Mesothelial cell of epicardium (in vitro differentiated cells): Measurements from ENCODE around the gene PLEKHA7. TPM values are rescaled to one million over a fixed set of nuclear protein-coding genes. Genes with fewer than 3 reads are reported as not detected.

Source experiments
- DNase-seq, 2 experiments: peaks; one replicate each; pipeline ENCODE4 v3.0.0; 2021; ENCODE audit warnings: low spot score in 2 of 2; ENCODE audit not compliant: unreplicated experiment in 2 of 2
- H3K27ac Mint-ChIP-seq: 2 replicates; pipeline ENCODE4 v1.8.0; 2021; ENCODE audit warnings: mixed read lengths
- H3K27me3 Mint-ChIP-seq: 2 replicates; pipeline ENCODE4 v1.8.0; 2021; ENCODE audit warnings: low read depth, mixed read lengths
- H3K36me3 Mint-ChIP-seq: 2 replicates; pipeline ENCODE4 v1.8.0; 2021; ENCODE audit warnings: mixed read lengths
- H3K4me1 Mint-ChIP-seq: 2 replicates; pipeline ENCODE4 v1.8.0; 2021; ENCODE audit warnings: mixed read lengths
- H3K4me3 Mint-ChIP-seq: 2 replicates; pipeline ENCODE4 v1.8.0; 2021; ENCODE audit warnings: mild to moderate bottlenecking, moderate library complexity, mixed read lengths
- H3K9me3 Mint-ChIP-seq: 2 replicates; pipeline ENCODE4 v1.8.0; 2021; ENCODE audit warnings: mixed read lengths
- CTCF ChIP-seq: fragments of 200-600 bp; sonication (generic); IDR thresholded peaks from one replicate; pipeline ENCODE4 v1.5.0; 2021; ENCODE audit warnings: antibody characterized with exemption; ENCODE audit not compliant: unreplicated experiment
- total RNA-seq: library from RNA; stranded (reverse); gene quantifications from 3 replicates; pipeline ENCODE4 v1.2.1, GENCODE V29; 2021

PLEKHA7 gene
- total RNA-seq, 1 donor from 2014 or later, result 30.5 TPM

- no peak for TF ChIP-seq CTCF
- peaks cover 11% of the 10 kb centered on the region for H3K4me1 Mint-ChIP-seq
- peaks cover 2% of the 10 kb centered on the region for H3K36me3 Mint-ChIP-seq
- H3K27ac Mint-ChIP-seq, result no peak overlapping the region
- H3K9me3 Mint-ChIP-seq, result no peaks in the 10 kb centered on the region
- DNase-seq, result no peak
- no peak overlapping the region for H3K4me3 Mint-ChIP-seq
- no peaks in the 10 kb centered on the region for H3K27me3 Mint-ChIP-seq
These were observed 235.3 kb downstream of the PLEKHA7 start for GRCh38 chr11:16778876-16779275.

GRCh38 chr11:16778286-16778685 lies 235.9 kb downstream of the PLEKHA7 start:
- Mint-ChIP-seq H3K27me3 (no peaks in the 10 kb centered on the region), H3K36me3 (peaks cover 2% of the 10 kb centered on the region), H3K4me1 (peaks cover 11% of the 10 kb centered on the region), H3K4me3 (no peak overlapping the region), H3K9me3 (no peaks in the 10 kb centered on the region), H3K27ac (no peak overlapping the region)
- DNase-seq, result no peak
- no peak for TF ChIP-seq CTCF

GRCh38 chr11:16777613-16777975 lies 236.6 kb downstream of the PLEKHA7 start:
- TF ChIP-seq CTCF, result no peak
- DNase-seq, result no peak
- H3K9me3 Mint-ChIP-seq, result no peaks in the 10 kb centered on the region
- H3K36me3 Mint-ChIP-seq, result peaks cover 2% of the 10 kb centered on the region
- H3K27me3 Mint-ChIP-seq, result no peaks in the 10 kb centered on the region
- no peak overlapping the region for H3K27ac Mint-ChIP-seq
- H3K4me3 Mint-ChIP-seq, result no peak overlapping the region
- peaks cover 11% of the 10 kb centered on the region for H3K4me1 Mint-ChIP-seq

GRCh38 chr11:16776711-16777612 lies 237.3 kb downstream of the PLEKHA7 start:
- Mint-ChIP-seq H3K27me3 (no peaks in the 10 kb centered on the region), H3K36me3 (peaks cover 2% of the 10 kb centered on the region), H3K4me3 (no peak overlapping the region), H3K27ac (no peak overlapping the region), H3K4me1 (peaks cover 8% of the 10 kb centered on the region), H3K9me3 (no peaks in the 10 kb centered on the region)
- no peak for TF ChIP-seq CTCF
- no peak for DNase-seq

GRCh38 chr11:16775614-16776283 lies 238.5 kb downstream of the PLEKHA7 start:
- H3K36me3 Mint-ChIP-seq, result peaks cover 2% of the 10 kb centered on the region
- no peak overlapping the region for H3K27ac Mint-ChIP-seq
- DNase-seq, result no peak
- H3K9me3 Mint-ChIP-seq, result no peaks in the 10 kb centered on the region
- TF ChIP-seq CTCF, result no peak
- H3K4me3 Mint-ChIP-seq, result no peak overlapping the region
- H3K4me1 Mint-ChIP-seq, result peaks cover 5% of the 10 kb centered on the region
- no peaks in the 10 kb centered on the region for H3K27me3 Mint-ChIP-seq
